PFSK-1 (cell line): ENCODE results near the gene ZBTB16.

Experiments
- POLR2AphosphoS5 ChIP-seq: IDR thresholded peaks from 2 replicates; pipeline ENCODE4 v1.6.1; 2012; ENCODE audit warnings: low read depth, mild to moderate bottlenecking, control low read depth, low read length, moderate library complexity
- TF ChIP-seq, protein P1 (sequence below), 2 experiments: IDR thresholded peaks; 2 replicates each; pipeline versions ENCODE4 v1.6.1 to v1.8.0; 2011 to 2012; ENCODE audit warnings: low read depth in 2 of 2, low read length in 2 of 2, control low read depth in 1 of 2, inconsistent platforms in 1 of 2, mild to moderate bottlenecking in 1 of 2, moderate library complexity in 1 of 2; ENCODE audit not compliant: insufficient read depth in 1 of 2

DNA sequence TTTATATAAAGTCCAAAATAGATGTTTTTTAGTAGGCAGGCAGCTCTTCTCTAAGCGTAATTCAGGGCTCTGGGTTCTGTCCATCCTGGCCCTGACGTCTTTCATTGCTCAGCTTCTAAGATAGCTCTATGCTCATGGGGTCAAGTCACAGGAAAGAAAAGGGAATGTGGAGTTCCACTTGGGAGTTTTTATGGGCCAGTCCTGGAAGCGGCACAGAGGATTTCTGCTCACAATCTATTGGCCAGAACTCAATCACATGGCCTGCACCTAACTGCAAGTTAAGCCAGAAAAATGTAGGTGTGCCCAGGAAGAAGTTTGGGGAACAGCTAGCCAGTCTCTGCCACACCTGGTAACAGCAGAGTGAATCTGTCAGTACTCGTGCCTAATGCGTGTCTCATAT is 7.4 kb upstream of the ZBTB16 start:
- TF ChIP-seq, protein P1, sequence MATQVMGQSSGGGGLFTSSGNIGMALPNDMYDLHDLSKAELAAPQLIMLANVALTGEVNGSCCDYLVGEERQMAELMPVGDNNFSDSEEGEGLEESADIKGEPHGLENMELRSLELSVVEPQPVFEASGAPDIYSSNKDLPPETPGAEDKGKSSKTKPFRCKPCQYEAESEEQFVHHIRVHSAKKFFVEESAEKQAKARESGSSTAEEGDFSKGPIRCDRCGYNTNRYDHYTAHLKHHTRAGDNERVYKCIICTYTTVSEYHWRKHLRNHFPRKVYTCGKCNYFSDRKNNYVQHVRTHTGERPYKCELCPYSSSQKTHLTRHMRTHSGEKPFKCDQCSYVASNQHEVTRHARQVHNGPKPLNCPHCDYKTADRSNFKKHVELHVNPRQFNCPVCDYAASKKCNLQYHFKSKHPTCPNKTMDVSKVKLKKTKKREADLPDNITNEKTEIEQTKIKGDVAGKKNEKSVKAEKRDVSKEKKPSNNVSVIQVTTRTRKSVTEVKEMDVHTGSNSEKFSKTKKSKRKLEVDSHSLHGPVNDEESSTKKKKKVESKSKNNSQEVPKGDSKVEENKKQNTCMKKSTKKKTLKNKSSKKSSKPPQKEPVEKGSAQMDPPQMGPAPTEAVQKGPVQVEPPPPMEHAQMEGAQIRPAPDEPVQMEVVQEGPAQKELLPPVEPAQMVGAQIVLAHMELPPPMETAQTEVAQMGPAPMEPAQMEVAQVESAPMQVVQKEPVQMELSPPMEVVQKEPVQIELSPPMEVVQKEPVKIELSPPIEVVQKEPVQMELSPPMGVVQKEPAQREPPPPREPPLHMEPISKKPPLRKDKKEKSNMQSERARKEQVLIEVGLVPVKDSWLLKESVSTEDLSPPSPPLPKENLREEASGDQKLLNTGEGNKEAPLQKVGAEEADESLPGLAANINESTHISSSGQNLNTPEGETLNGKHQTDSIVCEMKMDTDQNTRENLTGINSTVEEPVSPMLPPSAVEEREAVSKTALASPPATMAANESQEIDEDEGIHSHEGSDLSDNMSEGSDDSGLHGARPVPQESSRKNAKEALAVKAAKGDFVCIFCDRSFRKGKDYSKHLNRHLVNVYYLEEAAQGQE (IDR thresholded peaks at IDR 0.05; ENCODE audit: insufficient read depth in 1 of 2, low read depth in 2 of 2, low read length in 2 of 2): no peak
- no peak for TF ChIP-seq POLR2AphosphoS5
